Hippocampal formation (tissue), 2 donors: ENCODE data around the gene ASCC2.

ENCODE experiments used
- DNase-seq, 2 donors: peaks; one replicate each; lab custom pipeline; 2025; lab: John Stamatoyannopoulos, UW

The ASCC2 gene

GRCh38 chr22:29787371-29787980, 50.6 kb downstream of the ASCC2 start:
- no peak for DNase-seq

- DNase-seq = no peak
Observed at GRCh38 chr22:29786031-29786430, 52.0 kb downstream of the ASCC2 start.

GRCh38 chr22:29784451-29785361, 53.4 kb downstream of the ASCC2 start:
- peak; percentile 16 to 64 for DNase-seq

GRCh38 chr22:29782061-29782845, 55.8 kb downstream of the ASCC2 start:
- peak in 1 of 2 donors; percentile 13 for DNase-seq

DNA sequence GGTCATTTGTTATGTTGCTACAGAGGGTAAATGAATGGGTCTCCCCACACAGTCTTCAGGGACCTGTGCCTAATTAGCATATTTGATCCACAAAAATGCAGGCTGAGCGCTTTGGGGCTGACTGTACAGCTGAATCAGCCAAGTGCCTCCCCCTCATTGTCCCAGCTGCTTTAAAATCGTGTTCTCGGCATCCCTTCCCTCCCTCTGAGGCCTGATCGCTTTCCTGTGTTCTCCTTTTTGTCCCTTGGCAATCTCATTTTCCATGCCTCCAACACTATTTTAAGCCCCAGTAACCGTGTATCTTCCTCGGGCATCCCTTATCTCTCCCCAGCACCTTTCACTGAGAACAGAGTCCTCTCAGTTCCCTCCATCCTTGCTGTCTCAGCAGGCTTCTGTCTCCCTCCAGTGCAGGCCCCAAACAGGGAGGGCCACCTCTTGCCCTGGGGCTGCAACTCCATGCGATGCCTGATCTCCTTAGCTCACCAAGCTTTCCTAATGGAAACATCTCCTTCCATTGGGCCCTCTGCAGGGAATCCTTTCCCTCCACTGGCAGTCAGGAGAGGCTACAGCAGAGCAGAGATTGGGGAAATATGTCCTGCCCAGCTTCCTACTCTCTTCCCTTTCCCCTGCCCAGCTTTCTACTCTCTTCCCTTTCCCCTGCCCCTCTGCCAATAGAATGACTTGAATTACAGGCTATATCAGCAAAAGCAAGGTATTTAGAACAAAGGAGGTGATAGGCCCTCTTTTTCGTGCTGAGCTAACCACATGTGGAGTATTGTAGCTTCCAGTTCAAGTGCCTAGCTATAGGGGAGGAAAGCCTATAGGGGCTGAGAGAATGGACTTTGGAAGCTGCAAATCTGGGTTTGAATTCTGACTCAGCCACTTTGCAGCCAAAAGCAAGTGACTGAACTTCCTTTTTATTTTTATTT, 57.1 kb downstream of the ASCC2 start:
- peak; percentile 10 to 67 for DNase-seq

DNA sequence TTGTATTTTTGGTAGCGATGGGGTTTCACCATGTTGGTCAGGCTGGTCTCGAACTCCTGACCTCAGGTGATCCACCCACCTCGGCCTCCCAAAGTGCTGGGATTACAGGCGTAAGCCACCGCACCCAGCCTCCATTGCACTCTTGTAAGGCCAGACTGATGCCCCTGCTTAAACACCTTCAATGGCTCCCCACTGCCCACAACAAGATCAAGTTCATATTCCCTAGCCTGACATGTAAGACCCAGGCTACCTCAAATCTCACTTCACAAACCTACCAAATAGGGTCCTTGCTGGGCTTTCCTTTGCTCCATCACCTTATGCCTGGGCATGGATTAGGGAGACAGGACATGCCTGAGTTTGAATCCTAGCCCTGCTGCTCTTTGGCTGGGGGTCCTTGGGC, 57.9 kb downstream of the ASCC2 start:
- no peak for DNase-seq

GRCh38 chr22:29773233-29773632, 64.8 kb downstream of the ASCC2 start:
- no peak for DNase-seq

GRCh38 chr22:29772170-29772641, 65.9 kb downstream of the ASCC2 start:
- no peak for DNase-seq

DNA sequence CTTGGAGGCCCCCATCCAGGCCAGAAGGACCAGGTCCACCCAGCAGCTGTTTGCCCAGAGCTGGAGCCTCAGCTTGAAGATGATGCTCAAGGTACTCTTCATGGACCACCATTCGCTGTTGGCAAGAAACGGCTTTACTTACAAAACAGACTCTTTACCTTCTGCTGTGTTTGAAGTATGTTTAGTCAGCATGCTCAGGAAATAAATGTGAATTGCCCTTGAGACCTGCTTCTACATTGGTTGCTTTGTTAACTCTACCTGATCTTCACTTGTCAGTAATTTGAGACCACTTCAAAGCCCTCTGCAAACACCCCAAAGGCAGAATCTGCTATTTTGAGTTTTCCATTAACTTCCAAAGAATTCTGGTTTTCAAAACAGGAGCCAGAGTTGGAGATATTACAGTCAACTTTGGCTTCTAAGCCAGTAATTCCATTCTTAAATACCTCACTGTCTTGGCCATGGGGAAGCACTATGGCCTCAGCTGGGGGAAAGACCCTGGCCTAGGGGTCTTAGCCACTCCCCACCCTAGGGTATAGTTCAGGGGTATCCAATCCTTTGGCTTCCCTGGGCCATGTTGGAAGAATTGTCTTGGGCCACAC, 68.3 kb downstream of the ASCC2 start:
- no peak for DNase-seq

- DNase-seq = no peak
Observed at GRCh38 chr22:29768052-29768693, 69.9 kb downstream of the ASCC2 start.

- peak; percentile 81 to 92 for DNase-seq
Observed at GRCh38 chr22:29767171-29768051, 70.7 kb downstream of the ASCC2 start, which contains the start of gene UQCR10. TSS of gene UQCR10 (plus strand) at chr22:29767369. CDS start at chr22:29767399, 30 bp downstream.

GRCh38 chr22:29766632-29767170, 71.4 kb downstream of the ASCC2 start, which contains the start of gene ZMAT5:
TSS of gene ZMAT5 (minus strand) at chr22:29767007. CDS start at chr22:29748544, 18,463 bp downstream.
- peak; percentile 91 to 97 for DNase-seq

GRCh38 chr22:29765905-29766631, 72.0 kb downstream of the ASCC2 start:
- DNase-seq = no peak

DNA sequence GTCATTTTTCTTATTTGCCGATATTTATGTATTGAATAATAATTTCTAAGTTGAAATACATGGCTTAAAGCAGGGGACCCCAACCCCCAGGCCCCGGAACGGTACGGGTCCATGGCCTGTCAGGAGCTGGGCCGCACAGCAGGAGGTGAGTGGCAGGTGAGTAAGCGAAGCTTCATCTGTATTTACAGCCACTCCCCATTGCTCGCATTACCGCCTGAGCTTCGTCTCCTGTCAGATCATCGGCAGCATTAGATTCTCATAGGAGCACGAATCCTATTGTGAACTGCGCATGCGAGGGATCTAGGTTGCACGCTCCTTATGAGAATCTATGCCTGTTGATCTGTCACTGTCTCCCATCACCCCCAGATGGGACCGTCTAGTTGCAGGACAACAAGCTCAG, 75.8 kb downstream of the ASCC2 start:
- no peak for DNase-seq

DNA sequence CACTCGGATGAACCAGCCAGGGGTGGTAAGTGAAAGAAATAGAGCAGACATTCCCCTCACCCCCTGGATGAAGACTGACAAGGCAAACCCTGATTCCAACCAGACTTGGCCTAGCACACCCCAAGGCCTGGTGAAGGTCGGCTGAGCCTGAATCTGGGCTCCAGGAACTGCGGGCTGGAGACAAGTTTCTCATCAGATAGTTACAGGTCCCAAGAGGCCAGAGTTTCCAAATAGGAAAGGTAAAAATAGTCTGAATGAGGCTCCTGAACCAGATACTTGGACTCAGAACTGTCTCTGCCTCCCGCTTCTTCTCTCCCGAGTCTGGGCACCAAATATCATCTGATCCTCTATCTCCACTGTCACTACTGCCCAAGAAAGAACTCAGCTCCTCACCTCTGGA, 79.1 kb downstream of the ASCC2 start:
- DNase-seq = no peak

- no peak for DNase-seq
Observed at GRCh38 chr22:29758068-29758622, 79.9 kb downstream of the ASCC2 start.

DNA sequence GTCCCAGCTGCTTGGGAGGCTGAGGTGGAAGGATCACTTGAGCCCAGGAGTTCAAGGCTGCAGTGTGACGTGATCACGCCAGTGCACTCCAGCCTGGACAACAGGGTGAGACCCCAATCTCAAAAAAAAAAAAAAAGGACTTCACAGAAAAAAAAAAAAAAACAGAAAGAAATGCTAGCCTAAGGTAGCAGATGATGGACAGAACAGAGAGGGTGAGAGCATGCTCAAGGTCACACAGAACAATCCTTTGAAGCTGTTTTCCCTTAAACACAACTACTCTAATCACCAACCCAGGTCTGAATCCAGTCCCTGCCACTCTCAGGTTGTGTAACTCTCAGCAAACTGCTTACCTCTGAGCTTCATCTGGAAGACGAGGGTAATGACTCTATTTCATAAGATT, 81.0 kb downstream of the ASCC2 start:
- DNase-seq = no peak

GRCh38 chr22:29756341-29756740, 81.7 kb downstream of the ASCC2 start:
- DNase-seq = no peak
